Glomerular visceral epithelial cell (primary cell): ENCODE results near the gene PTCD3.

Source experiments
- DNase-seq: peaks from one replicate; pipeline ENCODE4 v3.0.0-alpha.2; 2016; ENCODE audit errors: extremely low spot score

Gene PTCD3

GRCh38 chr2:86105969-86106945 lies at the start of gene PTCD3:
TSS of gene PTCD3 (plus strand) at chr2:86106235. CDS start at chr2:86106248, 13 bp downstream.
- DNase-seq = peak; percentile 89

GRCh38 chr2:86056590-86057331 lies 49.3 kb upstream of the PTCD3 start:
- DNase-seq = no peak

- peak; percentile 19 for DNase-seq
These were observed 44.0 kb upstream of the PTCD3 start for GRCh38 chr2:86062043-86062442.

- peak; percentile 20 for DNase-seq
These were observed 42.0 kb upstream of the PTCD3 start for GRCh38 chr2:86064006-86064405.

GRCh38 chr2:86065512-86065911 lies 40.5 kb upstream of the PTCD3 start:
- DNase-seq = no peak

- no peak for DNase-seq
These were observed 39.9 kb upstream of the PTCD3 start for GRCh38 chr2:86066007-86066578.

- no peak for DNase-seq
These were observed 39.1 kb upstream of the PTCD3 start for GRCh38 chr2:86066915-86067314.

GRCh38 chr2:86068136-86068588 lies 37.9 kb upstream of the PTCD3 start:
- peak; percentile 36 for DNase-seq

GRCh38 chr2:86068648-86069047 lies 37.4 kb upstream of the PTCD3 start:
- DNase-seq = no peak

- DNase-seq = no peak
These were observed 36.8 kb upstream of the PTCD3 start for GRCh38 chr2:86069091-86069685.

- no peak for DNase-seq
These were observed 36.2 kb upstream of the PTCD3 start for GRCh38 chr2:86069783-86070339.

- DNase-seq = no peak
These were observed 35.2 kb upstream of the PTCD3 start for GRCh38 chr2:86070868-86071267.

- no peak for DNase-seq
These were observed 33.7 kb upstream of the PTCD3 start for GRCh38 chr2:86072271-86072858.

GRCh38 chr2:86073225-86073624 lies 32.8 kb upstream of the PTCD3 start:
- DNase-seq = no peak

GRCh38 chr2:86074256-86074655 lies 31.8 kb upstream of the PTCD3 start:
- DNase-seq = no peak

GRCh38 chr2:86074811-86075210 lies 31.2 kb upstream of the PTCD3 start:
- no peak for DNase-seq

- no peak for DNase-seq
These were observed 30.1 kb upstream of the PTCD3 start for GRCh38 chr2:86075886-86076285.

- peak; percentile 28 for DNase-seq
These were observed 27.1 kb upstream of the PTCD3 start for GRCh38 chr2:86078774-86079545.

- peak; percentile 63 for DNase-seq
These were observed 25.8 kb upstream of the PTCD3 start for GRCh38 chr2:86079981-86080911.
